ENCODE results near the gene SMCO1. TPM values are rescaled to one million over a fixed set of nuclear protein-coding genes. Genes with fewer than 3 reads are reported as not detected.
"Not testable (repeated sequence)": the region's sequence is repeated elsewhere in the genome, so short reads cannot be mapped to it uniquely, and the experiment has no call there.

Gene SMCO1
- total and polyA plus RNA-seq, 2 of the 4 experiments (the other 2 are of a cell fraction), result not detected

GRCh38 chr3:196463478-196463756, 51.7 kb downstream of the SMCO1 start:
- ChIA-PET POLR2A (ENCODE audit: unreplicated experiment) (no interaction called here), CTCF (no interaction called here)
- no CpG with 5 or more reads among the region's 2 CpGs for WGBS, 2 experiments (ENCODE audit: extremely low coverage in 2 of 2, insufficient read length in 1 of 2)
- Histone ChIP-seq H2AK9ac (replicated peaks; ENCODE audit: low read depth, low read length, poor library complexity) (no peak overlapping the region), H2BK120ac (ENCODE audit: low read depth, low read length) (no peak overlapping the region), H3K9me3 (ENCODE audit: control insufficient read depth, insufficient read depth, low read length) (no peaks in the 10 kb centered on the region), H4K20me1 (ENCODE audit: insufficient read depth, low read length) (no peaks in the 10 kb centered on the region), H3K27ac (ENCODE audit: insufficient read depth, low read length) (no peak overlapping the region), H3K4me2 (ENCODE audit: low read depth, low read length) (no peak overlapping the region), H3K14ac (replicated peaks; ENCODE audit: low read depth, low read length) (no peak overlapping the region), H3K79me1 (ENCODE audit: low read depth in 1 of 2, low read length in 2 of 2) (no peaks in the 10 kb centered on the region; a peak in 2 of 4 replicates), H2AFZ (replicated peaks; ENCODE audit: low read length, poor library complexity) (no peak overlapping the region), H4K91ac (ENCODE audit: insufficient read depth, low read depth, low read length) (no peak overlapping the region), H2AK5ac (ENCODE audit: low read depth, low read length) (no peak overlapping the region), H3K4ac (ENCODE audit: low read depth, low read length) (no peak overlapping the region), H3K36me3 (ENCODE audit: control insufficient read depth, insufficient read depth, low read length) (no peaks in the 10 kb centered on the region), H3K18ac (ENCODE audit: low read depth, low read length) (no peak overlapping the region), H3K9me1 (ENCODE audit: insufficient read depth, low read length) (no peaks in the 10 kb centered on the region; the same call in 1 of the 2 replicates), H2BK20ac (ENCODE audit: low read depth, low read length) (no peak overlapping the region), H3K23ac (ENCODE audit: low read depth, low read length) (no peak overlapping the region), H3K4me3 (ENCODE audit: insufficient read depth, low read depth, low read length) (no peak overlapping the region), H2BK15ac (ENCODE audit: low read depth, low read length) (no peak overlapping the region), H2BK5ac (ENCODE audit: low read depth, low read length, poor library complexity, severe bottlenecking) (no peak overlapping the region), H3K9ac (ENCODE audit: low read depth, low read length) (no peak overlapping the region), H3K56ac (ENCODE audit: extremely low read depth, insufficient read depth, low read length) (no peak overlapping the region; the same call in 1 of the 2 replicates), H3K4me1 (ENCODE audit: control insufficient read depth, insufficient read depth, low read length) (no peaks in the 10 kb centered on the region), H4K8ac (ENCODE audit: low read depth in 2 of 2, low read length in 2 of 2) (no peak overlapping the region), H3K27me3 (ENCODE audit: control insufficient read depth, insufficient read depth, low read length) (no peaks in the 10 kb centered on the region), H4K5ac (ENCODE audit: low read depth, low read length) (no peak overlapping the region)
- no peak for ATAC-seq (ENCODE audit: low read depth)
- no TSS peak for BruUV-seq (replicated peaks)
- in situ Hi-C loops (cut with MboI; ENCODE audit: low sequenced_read_pairs), result no loop called here
- DNase-seq, result no peak
- dilution Hi-C loops (cut with HindIII; ENCODE audit: low sequenced_read_pairs, unreplicated experiment), result no loop called here
- TF ChIP-seq POLR2A (IDR thresholded peaks at IDR 0.05; ENCODE audit: low read depth, low read length), result no peak
- TF ChIP-seq USF2 (IDR thresholded peaks at IDR 0.05; ENCODE audit: low read depth, low read length), result no peak
- no peak for TF ChIP-seq RAD21 (IDR thresholded peaks at IDR 0.05; ENCODE audit: low read length)
- no peak for TF ChIP-seq CEBPB (IDR thresholded peaks at IDR 0.05; ENCODE audit: low read depth, low read length)
- no peak for TF ChIP-seq CTCF (conservative IDR thresholded peaks at IDR 0.05; ENCODE audit: low read depth, low read length)
- no peak for TF ChIP-seq FOS (IDR thresholded peaks at IDR 0.05; ENCODE audit: low read depth, low read length)
- intact Hi-C loops (cut with micrococcal nuclease), result no loop called here

- dilution Hi-C loops (cut with HindIII; ENCODE audit: low sequenced_read_pairs, unreplicated experiment); H3K27me3 ChIP-seq (ENCODE audit: control insufficient read depth, insufficient read depth, low read length); POLR2A ChIA-PET (ENCODE audit: unreplicated experiment); H2BK20ac ChIP-seq (ENCODE audit: low read depth, low read length); H2BK15ac ChIP-seq (ENCODE audit: low read depth, low read length); H2AK5ac ChIP-seq (ENCODE audit: low read depth, low read length); intact Hi-C loops (cut with micrococcal nuclease); DNase-seq; H2BK120ac ChIP-seq (ENCODE audit: low read depth, low read length); H2BK5ac ChIP-seq (ENCODE audit: low read depth, low read length, poor library complexity, severe bottlenecking); H4K5ac ChIP-seq (ENCODE audit: low read depth, low read length); in situ Hi-C loops (cut with MboI; ENCODE audit: low sequenced_read_pairs); CTCF ChIA-PET; H2AFZ ChIP-seq (replicated peaks; ENCODE audit: low read length, poor library complexity); H3K9me1 ChIP-seq (ENCODE audit: insufficient read depth, low read length); H2AK9ac ChIP-seq (replicated peaks; ENCODE audit: low read depth, low read length, poor library complexity); H4K91ac ChIP-seq (ENCODE audit: insufficient read depth, low read depth, low read length); H3K36me3 ChIP-seq (ENCODE audit: control insufficient read depth, insufficient read depth, low read length); H3K9ac ChIP-seq (ENCODE audit: low read depth, low read length); BruUV-seq (replicated peaks); ATAC-seq (ENCODE audit: low read depth); H3K4me1 ChIP-seq (ENCODE audit: control insufficient read depth, insufficient read depth, low read length); H4K20me1 ChIP-seq (ENCODE audit: insufficient read depth, low read length); H3K14ac ChIP-seq (replicated peaks; ENCODE audit: low read depth, low read length); H3K56ac ChIP-seq (ENCODE audit: extremely low read depth, insufficient read depth, low read length); H3K4me2 ChIP-seq (ENCODE audit: low read depth, low read length); H3K27ac ChIP-seq (ENCODE audit: insufficient read depth, low read length); H3K18ac ChIP-seq (ENCODE audit: low read depth, low read length); H3K23ac ChIP-seq (ENCODE audit: low read depth, low read length); H3K79me1 ChIP-seq (ENCODE audit: low read depth in 1 of 2, low read length in 2 of 2); H3K9me3 ChIP-seq (ENCODE audit: control insufficient read depth, insufficient read depth, low read length); H4K8ac ChIP-seq (ENCODE audit: low read depth in 2 of 2, low read length in 2 of 2); H3K4ac ChIP-seq (ENCODE audit: low read depth, low read length); H3K4me3 ChIP-seq (ENCODE audit: insufficient read depth, low read depth, low read length): not testable (repeated sequence)
- 100% methylated on average over 1 of the region's 1 CpG; no CpG with 5 or more reads in 1 of the 2 experiments for whole genome bisulfite sequencing, 2 experiments (ENCODE audit: extremely low coverage in 2 of 2, insufficient read length in 1 of 2)
Measured at GRCh38 chr3:196462680-196463477, 52.3 kb downstream of the SMCO1 start.
